ENCODE measurements around the gene SEMA4D.

The SEMA4D gene

DNA sequence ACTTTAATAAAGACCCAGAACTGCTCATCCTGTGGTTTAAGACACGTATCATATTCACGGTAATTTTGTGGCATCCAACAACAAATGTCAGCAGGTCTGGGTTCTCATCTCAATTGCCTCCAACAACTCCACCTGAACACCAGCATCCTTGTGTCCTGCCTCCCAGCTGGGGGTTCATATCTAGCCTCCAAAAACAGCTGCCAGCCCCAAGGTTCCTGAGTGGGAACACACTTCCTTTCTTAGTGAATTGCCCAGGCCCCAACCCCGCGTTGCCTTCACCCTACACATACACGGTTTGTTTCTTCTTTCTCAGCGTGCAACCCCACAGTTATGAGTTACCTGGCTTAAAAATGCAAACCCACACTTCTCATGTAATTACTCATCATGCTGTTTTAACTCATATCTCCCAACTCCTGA is 77.9 kb downstream of the SEMA4D start:
- DNase-seq, result no peak
- TF ChIP-seq, protein P1, sequence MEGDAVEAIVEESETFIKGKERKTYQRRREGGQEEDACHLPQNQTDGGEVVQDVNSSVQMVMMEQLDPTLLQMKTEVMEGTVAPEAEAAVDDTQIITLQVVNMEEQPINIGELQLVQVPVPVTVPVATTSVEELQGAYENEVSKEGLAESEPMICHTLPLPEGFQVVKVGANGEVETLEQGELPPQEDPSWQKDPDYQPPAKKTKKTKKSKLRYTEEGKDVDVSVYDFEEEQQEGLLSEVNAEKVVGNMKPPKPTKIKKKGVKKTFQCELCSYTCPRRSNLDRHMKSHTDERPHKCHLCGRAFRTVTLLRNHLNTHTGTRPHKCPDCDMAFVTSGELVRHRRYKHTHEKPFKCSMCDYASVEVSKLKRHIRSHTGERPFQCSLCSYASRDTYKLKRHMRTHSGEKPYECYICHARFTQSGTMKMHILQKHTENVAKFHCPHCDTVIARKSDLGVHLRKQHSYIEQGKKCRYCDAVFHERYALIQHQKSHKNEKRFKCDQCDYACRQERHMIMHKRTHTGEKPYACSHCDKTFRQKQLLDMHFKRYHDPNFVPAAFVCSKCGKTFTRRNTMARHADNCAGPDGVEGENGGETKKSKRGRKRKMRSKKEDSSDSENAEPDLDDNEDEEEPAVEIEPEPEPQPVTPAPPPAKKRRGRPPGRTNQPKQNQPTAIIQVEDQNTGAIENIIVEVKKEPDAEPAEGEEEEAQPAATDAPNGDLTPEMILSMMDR (IDR thresholded peaks at IDR 0.05), result no peak
- peaks cover 9% of the 10 kb centered on the region for H3K9me3 Mint-ChIP-seq
- peaks cover 13% of the 10 kb centered on the region for H3K36me3 Mint-ChIP-seq (ENCODE audit: low read depth)
- H3K27me3 Mint-ChIP-seq (ENCODE audit: low read depth, poor library complexity), result no peaks in the 10 kb centered on the region
- peaks cover 44% of the 10 kb centered on the region for H3K4me1 Mint-ChIP-seq
- no peak overlapping the region for H3K4me3 Mint-ChIP-seq
- H3K27ac Mint-ChIP-seq, result peak overlapping the region; percentile 59

- Mint-ChIP-seq H3K4me3 (no peak overlapping the region), H3K27me3 (ENCODE audit: low read depth, poor library complexity) (no peaks in the 10 kb centered on the region), H3K9me3 (peaks cover under 1% of the 10 kb centered on the region), H3K4me1 (peaks cover 53% of the 10 kb centered on the region), H3K36me3 (ENCODE audit: low read depth) (peaks cover 4% of the 10 kb centered on the region), H3K27ac (peak overlapping the region; percentile 94)
- TF ChIP-seq, protein P1 (IDR thresholded peaks at IDR 0.05), result no peak
- DNase-seq, result no peak
Measured at GRCh38 chr9:89418882-89419640, 78.9 kb downstream of the SEMA4D start.

- TF ChIP-seq, protein P1 (IDR thresholded peaks at IDR 0.05), result no peak
- Mint-ChIP-seq H3K27ac (peak overlapping the region; percentile 62), H3K9me3 (no peaks in the 10 kb centered on the region), H3K4me3 (no peak overlapping the region), H3K27me3 (ENCODE audit: low read depth, poor library complexity) (no peaks in the 10 kb centered on the region), H3K36me3 (ENCODE audit: low read depth) (peaks cover 4% of the 10 kb centered on the region), H3K4me1 (peaks cover 59% of the 10 kb centered on the region)
- DNase-seq, result no peak
Measured at GRCh38 chr9:89418474-89418845, 79.5 kb downstream of the SEMA4D start.

- Mint-ChIP-seq H3K27me3 (ENCODE audit: low read depth, poor library complexity) (no peaks in the 10 kb centered on the region), H3K36me3 (ENCODE audit: low read depth) (peaks cover 4% of the 10 kb centered on the region), H3K27ac (peak overlapping the region; percentile 62), H3K4me1 (peaks cover 64% of the 10 kb centered on the region), H3K9me3 (no peaks in the 10 kb centered on the region), H3K4me3 (no peak overlapping the region)
- DNase-seq, result no peak
- TF ChIP-seq, protein P1 (IDR thresholded peaks at IDR 0.05), result no peak
Measured at GRCh38 chr9:89417832-89418473, 80.0 kb downstream of the SEMA4D start.

DNA sequence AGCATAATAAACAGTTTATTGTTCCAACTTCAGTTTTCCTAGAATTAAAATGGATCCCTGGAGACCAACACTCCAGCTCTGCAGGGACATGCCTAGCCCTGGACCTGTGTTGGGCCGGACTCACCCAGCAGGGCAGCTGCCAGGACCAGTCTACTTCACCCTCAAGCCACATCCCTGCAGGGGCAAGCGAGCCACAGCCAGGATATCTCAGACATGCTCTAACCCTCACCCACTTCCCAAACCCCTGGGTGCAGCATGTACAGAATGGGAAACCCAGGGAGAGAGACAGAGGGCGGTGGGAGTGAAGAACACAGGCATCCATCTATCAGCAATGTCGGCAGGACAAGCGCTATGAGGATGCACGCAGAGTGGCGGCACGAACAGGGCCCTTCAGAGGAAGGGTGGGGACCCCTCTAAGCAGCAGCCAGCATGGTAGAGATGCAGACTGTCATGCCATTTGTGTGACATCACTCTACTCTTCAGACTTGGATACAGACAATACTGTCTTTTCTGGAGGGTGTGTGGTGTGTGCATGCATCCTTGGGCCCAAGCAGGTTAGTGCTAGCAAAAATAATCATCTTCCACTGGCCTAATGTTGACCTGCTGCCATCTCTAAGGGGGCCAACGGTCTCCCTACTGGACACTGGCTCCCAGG is 83.1 kb downstream of the SEMA4D start:
- peaks cover 87% of the 10 kb centered on the region for H3K4me1 Mint-ChIP-seq
- H3K27ac Mint-ChIP-seq, result no peak overlapping the region
- H3K9me3 Mint-ChIP-seq, result peaks cover 16% of the 10 kb centered on the region
- peaks cover 23% of the 10 kb centered on the region for H3K36me3 Mint-ChIP-seq (ENCODE audit: low read depth)
- TF ChIP-seq, protein P1 (IDR thresholded peaks at IDR 0.05), result no peak
- peaks cover 3% of the 10 kb centered on the region for H3K27me3 Mint-ChIP-seq (ENCODE audit: low read depth, poor library complexity)
- no peak for DNase-seq
- H3K4me3 Mint-ChIP-seq, result no peak overlapping the region

Data from nephron progenitor cell (in vitro differentiated cells).